Coronary artery (tissue), 2 donors: ENCODE measurements around the gene NR2F1.
A peak's percentile ranks its signal among the peaks of the same experiment; 100 is the strongest.

Source experiments
- DNase-seq: peaks from one replicate; pipeline ENCODE4 v3.0.0-alpha.2; 2017; ENCODE audit warnings: low spot score
- H3K27ac ChIP-seq, 2 donors: fragments of 200-600 bp; sonication (generic); one replicate each; pipeline ENCODE4 v1.5.1; 2016 to 2019
- H3K4me3 ChIP-seq: fragments of 200-600 bp; sonication (generic); 2 replicates; pipeline ENCODE4 v1.5.1; 2016; ENCODE audit warnings: mild to moderate bottlenecking, moderate library complexity
- TF ChIP-seq, protein P1 (sequence below): fragments of 200-600 bp; sonication (generic); IDR thresholded peaks from one replicate; pipeline ENCODE4 v1.5.1; 2019; ENCODE audit warnings: antibody characterized with exemption

NR2F1 gene

DNA sequence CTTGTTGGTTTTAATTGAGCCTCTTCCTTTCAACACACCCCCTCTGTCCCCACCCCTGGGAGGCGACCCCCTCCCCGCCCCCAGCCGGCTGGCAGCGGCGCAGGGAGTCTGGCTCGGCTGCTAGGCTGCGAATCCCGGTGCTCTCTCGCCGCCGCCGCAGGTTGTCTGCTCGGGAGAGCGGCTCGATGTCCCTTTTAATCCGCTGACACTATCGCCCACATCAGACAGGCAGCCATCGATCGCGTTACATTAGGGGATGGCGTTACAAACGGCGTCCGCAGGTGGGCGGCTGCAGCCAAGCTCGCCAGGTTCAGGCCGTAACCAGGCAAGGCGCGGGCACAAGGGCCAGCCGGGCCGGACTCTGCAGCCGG lies 3.3 kb upstream of the NR2F1 start:
- H3K27ac ChIP-seq, result peak overlapping the region; percentile 37 to 68
- H3K4me3 ChIP-seq, result peak overlapping the region; percentile 75
- TF ChIP-seq, protein P1, sequence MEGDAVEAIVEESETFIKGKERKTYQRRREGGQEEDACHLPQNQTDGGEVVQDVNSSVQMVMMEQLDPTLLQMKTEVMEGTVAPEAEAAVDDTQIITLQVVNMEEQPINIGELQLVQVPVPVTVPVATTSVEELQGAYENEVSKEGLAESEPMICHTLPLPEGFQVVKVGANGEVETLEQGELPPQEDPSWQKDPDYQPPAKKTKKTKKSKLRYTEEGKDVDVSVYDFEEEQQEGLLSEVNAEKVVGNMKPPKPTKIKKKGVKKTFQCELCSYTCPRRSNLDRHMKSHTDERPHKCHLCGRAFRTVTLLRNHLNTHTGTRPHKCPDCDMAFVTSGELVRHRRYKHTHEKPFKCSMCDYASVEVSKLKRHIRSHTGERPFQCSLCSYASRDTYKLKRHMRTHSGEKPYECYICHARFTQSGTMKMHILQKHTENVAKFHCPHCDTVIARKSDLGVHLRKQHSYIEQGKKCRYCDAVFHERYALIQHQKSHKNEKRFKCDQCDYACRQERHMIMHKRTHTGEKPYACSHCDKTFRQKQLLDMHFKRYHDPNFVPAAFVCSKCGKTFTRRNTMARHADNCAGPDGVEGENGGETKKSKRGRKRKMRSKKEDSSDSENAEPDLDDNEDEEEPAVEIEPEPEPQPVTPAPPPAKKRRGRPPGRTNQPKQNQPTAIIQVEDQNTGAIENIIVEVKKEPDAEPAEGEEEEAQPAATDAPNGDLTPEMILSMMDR, result no peak
- DNase-seq, result no peak

DNA sequence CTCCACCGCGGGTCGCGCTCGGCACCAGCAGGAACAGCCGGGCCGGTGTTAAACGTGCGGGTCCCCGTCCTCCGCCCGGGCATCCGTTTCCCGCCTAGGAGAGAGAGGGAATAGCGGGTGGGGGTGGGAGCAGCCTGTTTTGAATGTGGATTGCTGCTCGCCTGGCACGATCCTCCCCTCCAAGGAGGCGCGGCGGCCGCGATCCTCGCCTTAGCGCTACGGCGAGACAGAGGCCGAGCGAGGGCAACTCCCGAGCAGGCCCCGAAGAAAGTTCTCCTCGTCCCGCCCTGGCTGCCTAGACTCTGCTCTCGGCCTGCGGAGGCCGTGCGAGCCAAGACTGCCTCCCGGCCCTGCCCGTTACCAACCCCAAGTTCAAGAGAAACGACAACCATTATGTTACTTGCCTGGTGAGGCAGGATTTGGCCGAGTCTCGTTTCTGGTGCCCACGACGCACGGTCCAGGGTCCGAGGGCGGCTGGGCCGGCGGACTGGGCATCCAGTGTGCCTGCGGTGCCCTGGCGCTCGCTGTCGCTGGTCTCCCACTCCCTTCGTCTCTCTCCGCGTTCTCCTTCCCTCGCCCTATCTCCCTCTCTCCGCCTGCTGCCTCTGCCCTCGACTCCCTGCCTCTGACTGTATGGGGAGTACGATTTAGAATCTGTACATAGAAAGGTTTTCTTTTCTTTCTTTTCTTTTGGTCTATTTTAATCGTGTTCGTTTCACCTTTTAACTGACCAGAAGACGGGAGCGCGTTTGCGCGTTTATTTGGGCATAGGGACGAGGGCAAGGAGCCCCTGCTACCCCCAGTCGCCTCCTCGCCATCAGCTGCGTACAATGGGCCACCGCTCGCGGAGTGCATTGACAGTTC lies 2.7 kb upstream of the NR2F1 start:
- no peak for DNase-seq
- H3K27ac ChIP-seq, result peak overlapping the region; percentile 37 to 68
- H3K4me3 ChIP-seq, result peak overlapping the region; percentile 75
- TF ChIP-seq, protein P1, result no peak

DNA sequence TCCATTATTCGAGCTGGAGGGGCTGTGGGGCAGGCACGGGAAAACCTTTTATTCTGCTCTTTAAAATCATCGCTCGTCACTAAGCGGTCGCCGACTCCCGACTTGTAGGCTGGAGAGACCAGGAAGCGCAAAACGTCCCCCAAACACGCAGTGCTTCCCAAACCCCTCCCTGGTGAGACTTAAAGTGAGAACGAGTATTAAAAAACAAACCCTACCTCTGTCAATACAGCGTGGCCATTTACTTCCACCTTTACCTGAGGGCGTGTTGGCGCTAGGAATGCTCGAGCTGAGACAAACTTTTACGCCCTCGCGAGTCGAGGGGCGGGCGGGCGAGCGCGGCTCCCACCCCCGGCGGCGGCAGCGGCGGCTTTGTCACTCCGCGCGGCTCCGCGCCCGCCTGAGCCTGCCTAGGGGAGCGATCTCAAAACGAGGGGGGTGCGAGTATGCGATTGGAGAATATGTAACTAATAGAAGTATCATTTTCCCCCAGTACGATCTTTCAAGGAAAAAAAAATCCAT lies 2.0 kb upstream of the NR2F1 start, which contains the start of gene NR2F1-AS1:
Gene NR2F1-AS1, minus strand, starts transcription at position 293 of the 519 bp plus-strand sequence.
- TF ChIP-seq, protein P1, result no peak
- no peak for DNase-seq
- H3K27ac ChIP-seq, result peak within 1 kb of the TSS; percentile 37 to 68
- H3K4me3 ChIP-seq, result peak within 1 kb of the TSS; percentile 75

DNA sequence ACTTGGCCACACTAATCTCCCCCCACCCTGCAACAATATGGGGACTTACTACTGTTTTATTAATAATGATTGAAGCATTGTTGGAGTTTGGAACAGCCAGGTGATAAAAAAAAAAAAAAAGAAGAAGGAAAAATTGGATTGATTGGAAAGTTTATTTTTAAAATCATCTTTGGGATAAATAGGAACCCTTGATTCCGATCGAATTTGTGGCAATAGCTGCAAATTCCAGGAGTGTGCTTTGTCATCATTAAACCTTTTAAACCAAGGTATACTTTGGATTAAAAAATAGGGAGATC lies 907 bp upstream of the NR2F1 start:
- H3K4me3 ChIP-seq, result peak overlapping the region; percentile 68
- TF ChIP-seq, protein P1, result no peak
- DNase-seq, result no peak
- H3K27ac ChIP-seq, result no peak overlapping the region

DNA sequence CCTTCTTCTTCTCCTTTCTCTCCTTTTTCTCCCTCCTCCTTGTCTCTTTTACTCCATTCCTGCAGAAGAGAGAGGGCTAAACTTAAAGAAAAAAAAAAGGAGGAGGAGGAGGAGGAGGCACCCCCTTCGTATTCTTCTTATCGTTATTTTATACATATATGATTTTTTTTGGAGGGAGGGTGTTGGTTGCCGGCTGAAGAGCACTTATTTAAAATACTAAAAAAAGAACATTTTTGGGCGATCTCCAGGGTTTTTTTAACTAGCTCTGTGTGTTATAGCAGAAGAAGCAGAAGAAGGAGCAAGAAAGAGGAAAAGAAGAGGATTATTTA lies 381 bp downstream of the NR2F1 start:
- TF ChIP-seq, protein P1, result peak; percentile 36
- Histone ChIP-seq H3K27ac (no peak overlapping the region), H3K4me3 (peak overlapping the region; percentile 68)

DNA sequence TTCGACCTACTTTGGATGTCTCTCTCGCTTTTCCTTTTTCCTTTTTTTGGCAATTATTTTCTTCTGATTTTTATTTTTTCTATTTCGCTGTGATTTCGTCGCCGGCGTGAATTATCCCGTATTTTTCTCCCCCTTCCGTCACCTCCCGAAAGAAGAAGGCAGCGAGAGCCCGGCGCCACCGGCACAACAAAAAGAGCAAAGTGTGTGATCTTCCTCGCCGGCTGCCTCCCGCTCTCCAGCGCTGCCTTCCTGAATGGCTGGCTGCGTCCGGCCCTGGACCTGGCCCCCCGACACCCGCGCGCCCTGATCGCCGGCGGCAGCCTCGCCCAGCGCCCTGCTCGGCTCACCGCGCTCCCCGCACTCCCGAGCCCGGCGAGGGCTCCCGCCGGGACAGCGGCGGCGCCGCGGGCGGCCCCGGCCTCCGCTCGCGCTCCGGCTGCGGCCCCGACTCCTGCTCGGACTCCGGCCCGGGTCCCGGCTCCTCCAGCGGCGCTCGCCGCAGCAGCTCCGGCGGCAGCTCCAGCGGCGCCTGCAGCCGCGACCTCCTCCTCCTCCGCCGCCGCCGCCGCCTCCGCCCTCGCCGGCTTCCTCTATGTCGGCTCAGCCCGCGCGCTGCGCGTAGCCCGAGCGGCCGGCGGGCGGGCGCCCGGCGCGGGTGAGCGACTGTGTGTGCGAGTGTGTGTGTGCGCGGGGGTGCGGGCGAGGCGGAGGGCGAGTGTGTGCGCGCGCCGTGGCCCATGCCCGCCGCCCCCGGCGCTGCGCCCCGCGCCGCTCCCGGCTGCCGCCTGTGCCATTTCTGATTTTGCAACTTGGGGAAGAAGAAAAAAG lies 960 bp downstream of the NR2F1 start:
- TF ChIP-seq, protein P1, result no peak
- Histone ChIP-seq H3K4me3 (peak overlapping the region; percentile 68), H3K27ac (peak overlapping the region in 1 of 2 donors; percentile 48)
- DNase-seq, result no peak

More for the DNA sequence above, 381 bp downstream of the NR2F1 start:
- no peak for DNase-seq
